Stimulated activated CD4-positive, alpha-beta T cell treated with anti-CD3 and anti-CD28 coated beads, TNF-alpha, amount 100 ng/mL, for 1 hour (primary cell): ENCODE data around the gene DCDC2.
"Not testable (repeated sequence)": the region's sequence is repeated elsewhere in the genome, so short reads cannot be mapped to it uniquely, and the experiment has no call there.

Experiments
- DNase-seq, 3 donors: peaks; one replicate each; pipeline ENCODE4 v3.0.0-alpha.2; 2020; ENCODE audit warnings: low read depth in 3 of 3, low spot score in 1 of 3

DCDC2 gene

GRCh38 chr6:24357336-24358218 is at the start of gene DCDC2:
Gene DCDC2 (minus strand): TSS chr6:24358059. CDS start chr6:24357750, 309 bp downstream.
- DNase-seq = peak in 1 of 3 donors; percentile 8

GRCh38 chr6:24405262-24405661 is 47.4 kb upstream of the DCDC2 start:
- no peak for DNase-seq

- no peak for DNase-seq
Measured at GRCh38 chr6:24403501-24403824, 45.6 kb upstream of the DCDC2 start.

GRCh38 chr6:24402697-24403500 is 45.0 kb upstream of the DCDC2 start, which contains the start of gene MRS2:
Gene MRS2 (plus strand): TSS chr6:24402936. CDS start chr6:24403047, 111 bp downstream.
- peak; percentile 49 to 63 (median 58) for DNase-seq

GRCh38 chr6:24401458-24401857 is 43.6 kb upstream of the DCDC2 start:
- no peak for DNase-seq

GRCh38 chr6:24400045-24401039 is 42.5 kb upstream of the DCDC2 start:
- not testable (repeated sequence) for DNase-seq

GRCh38 chr6:24397631-24398030 is 39.8 kb upstream of the DCDC2 start:
- DNase-seq = no peak

GRCh38 chr6:24396824-24397223 is 39.0 kb upstream of the DCDC2 start:
- no peak for DNase-seq

- no peak for DNase-seq
Measured at GRCh38 chr6:24394780-24395437, 37.0 kb upstream of the DCDC2 start.

- DNase-seq = no peak
Measured at GRCh38 chr6:24394061-24394779, 36.4 kb upstream of the DCDC2 start.

- DNase-seq = no peak
Measured at GRCh38 chr6:24391756-24392405, 34.0 kb upstream of the DCDC2 start.

- no peak for DNase-seq
Measured at GRCh38 chr6:24391208-24391607, 33.3 kb upstream of the DCDC2 start.

- no peak for DNase-seq
Measured at GRCh38 chr6:24387818-24388217, 30.0 kb upstream of the DCDC2 start.

- no peak for DNase-seq
Measured at GRCh38 chr6:24385536-24386269, 27.8 kb upstream of the DCDC2 start.

GRCh38 chr6:24384369-24385130 is 26.7 kb upstream of the DCDC2 start:
- DNase-seq = not testable (repeated sequence)

GRCh38 chr6:24382891-24383494 is 25.1 kb upstream of the DCDC2 start:
- not testable (repeated sequence) for DNase-seq

- DNase-seq = no peak
Measured at GRCh38 chr6:24382220-24382540, 24.3 kb upstream of the DCDC2 start.
